Duodenal mucosa (tissue), 2 donors: Measurements from ENCODE around the gene RINT1.
A peak's percentile ranks its signal among the peaks of the same experiment; 100 is the strongest.

ENCODE experiments used
- H3K27ac ChIP-seq: one replicate; pipeline ENCODE4 v1.7.0; 2013; ENCODE audit warnings: low read depth, low read length
- H3K27me3 ChIP-seq, 2 donors: one replicate each; pipeline ENCODE4 v1.7.0; 2013; ENCODE audit warnings: low read length in 2 of 2, control low read depth in 1 of 2; ENCODE audit not compliant: insufficient read depth in 2 of 2, control insufficient read depth in 1 of 2
- H3K36me3 ChIP-seq, 2 donors: one replicate each; pipeline ENCODE4 v1.7.0; 2013; ENCODE audit warnings: low read length in 2 of 2, control low read depth in 1 of 2; ENCODE audit not compliant: insufficient read depth in 2 of 2, control insufficient read depth in 1 of 2
- H3K4me1 ChIP-seq, 2 donors: one replicate each; pipeline ENCODE4 v1.7.0; 2013; ENCODE audit warnings: low read length in 2 of 2, control low read depth in 1 of 2; ENCODE audit not compliant: insufficient read depth in 2 of 2, control insufficient read depth in 1 of 2
- H3K4me3 ChIP-seq, 2 donors: one replicate each; pipeline ENCODE4 v1.7.0; 2013; ENCODE audit warnings: low read length in 2 of 2, low read depth in 1 of 2
- H3K9ac ChIP-seq, 2 donors: one replicate each; pipeline ENCODE4 v1.7.0; 2013; ENCODE audit warnings: low read length in 2 of 2, low read depth in 1 of 2
- H3K9me3 ChIP-seq, 2 donors: one replicate each; pipeline ENCODE4 v1.7.0; 2013; ENCODE audit warnings: low read length in 2 of 2, control low read depth in 1 of 2; ENCODE audit not compliant: control insufficient read depth in 1 of 2

The RINT1 gene

GRCh38 chr7:105580022-105580740 is 48.2 kb downstream of the RINT1 start:
- no peak overlapping the region for H3K27ac ChIP-seq
- H3K9ac ChIP-seq: no peak overlapping the region
- no peaks in the 10 kb centered on the region for H3K9me3 ChIP-seq
- no peaks in the 10 kb centered on the region for H3K36me3 ChIP-seq
- H3K4me1 ChIP-seq: peaks cover 0 to 8% of the 10 kb centered on the region in 2 donors
- no peaks in the 10 kb centered on the region for H3K27me3 ChIP-seq
- H3K4me3 ChIP-seq: no peak overlapping the region

GRCh38 chr7:105581066-105581811 is 49.2 kb downstream of the RINT1 start, which contains the start of gene EFCAB10:
TSS of gene EFCAB10 (minus strand) at chr7:105581493. CDS start at chr7:105581463, 30 bp downstream.
- H3K27ac ChIP-seq: no peak within 1 kb of the TSS
- no peaks in the 10 kb centered on the region for H3K36me3 ChIP-seq
- H3K9ac ChIP-seq: no peak within 1 kb of the TSS
- peaks cover 0 to 8% of the 10 kb centered on the region in 2 donors for H3K4me1 ChIP-seq
- no peaks in the 10 kb centered on the region for H3K9me3 ChIP-seq
- peak within 1 kb of the TSS; percentile 69 to 75 for H3K4me3 ChIP-seq
- H3K27me3 ChIP-seq: no peaks in the 10 kb centered on the region

GRCh38 chr7:105583061-105583460 is 51.1 kb downstream of the RINT1 start:
- H3K36me3 ChIP-seq: no peaks in the 10 kb centered on the region
- H3K9ac ChIP-seq: no peak overlapping the region
- no peak overlapping the region for H3K27ac ChIP-seq
- no peaks in the 10 kb centered on the region for H3K9me3 ChIP-seq
- H3K27me3 ChIP-seq: no peaks in the 10 kb centered on the region
- H3K4me3 ChIP-seq: no peak overlapping the region
- H3K4me1 ChIP-seq: peaks cover 0 to 8% of the 10 kb centered on the region in 2 donors

- Histone ChIP-seq H3K36me3 (no peaks in the 10 kb centered on the region), H3K9ac (no peak overlapping the region), H3K27me3 (no peaks in the 10 kb centered on the region), H3K27ac (no peak overlapping the region), H3K4me1 (peaks cover 0 to 11% of the 10 kb centered on the region in 2 donors), H3K4me3 (no peak overlapping the region), H3K9me3 (no peaks in the 10 kb centered on the region)
These were observed 52.2 kb downstream of the RINT1 start for GRCh38 chr7:105584165-105584564.

GRCh38 chr7:105585850-105586500 is 54.0 kb downstream of the RINT1 start:
- H3K9me3 ChIP-seq: no peaks in the 10 kb centered on the region
- no peak overlapping the region for H3K9ac ChIP-seq
- H3K27ac ChIP-seq: no peak overlapping the region
- no peak overlapping the region for H3K4me3 ChIP-seq
- H3K27me3 ChIP-seq: no peaks in the 10 kb centered on the region
- H3K4me1 ChIP-seq: peaks cover 0 to 13% of the 10 kb centered on the region in 2 donors
- H3K36me3 ChIP-seq: no peaks in the 10 kb centered on the region

GRCh38 chr7:105587909-105588635 is 56.1 kb downstream of the RINT1 start:
- Histone ChIP-seq H3K4me1 (peaks cover 0 to 7% of the 10 kb centered on the region in 2 donors), H3K36me3 (no peaks in the 10 kb centered on the region), H3K9ac (no peak overlapping the region), H3K27me3 (no peaks in the 10 kb centered on the region), H3K27ac (no peak overlapping the region), H3K9me3 (no peaks in the 10 kb centered on the region), H3K4me3 (no peak overlapping the region)

GRCh38 chr7:105589356-105590077 is 57.5 kb downstream of the RINT1 start:
- H3K27me3 ChIP-seq: no peaks in the 10 kb centered on the region
- no peaks in the 10 kb centered on the region for H3K36me3 ChIP-seq
- peaks cover 0 to 7% of the 10 kb centered on the region in 2 donors for H3K4me1 ChIP-seq
- H3K9ac ChIP-seq: no peak overlapping the region
- no peak overlapping the region for H3K4me3 ChIP-seq
- no peaks in the 10 kb centered on the region for H3K9me3 ChIP-seq
- no peak overlapping the region for H3K27ac ChIP-seq

GRCh38 chr7:105590793-105591192 is 58.8 kb downstream of the RINT1 start:
- H3K27me3 ChIP-seq: no peaks in the 10 kb centered on the region
- no peak overlapping the region for H3K9ac ChIP-seq
- H3K9me3 ChIP-seq: no peaks in the 10 kb centered on the region
- H3K4me1 ChIP-seq: peaks cover 0 to 7% of the 10 kb centered on the region in 2 donors
- H3K36me3 ChIP-seq: no peaks in the 10 kb centered on the region
- no peak overlapping the region for H3K27ac ChIP-seq
- no peak overlapping the region for H3K4me3 ChIP-seq

GRCh38 chr7:105591522-105591921 is 59.5 kb downstream of the RINT1 start:
- Histone ChIP-seq H3K4me1 (peaks cover 0 to 7% of the 10 kb centered on the region in 2 donors), H3K4me3 (no peak overlapping the region), H3K9ac (no peak overlapping the region), H3K9me3 (no peaks in the 10 kb centered on the region), H3K36me3 (no peaks in the 10 kb centered on the region), H3K27me3 (no peaks in the 10 kb centered on the region), H3K27ac (no peak overlapping the region)
